AG04449 (cell line): Measurements from ENCODE around the gene BDKRB2.

Source experiments
- CTCF ChIA-PET: fragments of 350-600 bp; formaldehyde crosslinking; extraction: SDS; loops from one replicate; lab custom pipeline; 2021; ENCODE audit warnings: antibody characterized with exemption; lab: Yijun Ruan, JAX
- POLR2A ChIA-PET: fragments of 400-600, 350-600 bp; formaldehyde crosslinking; extraction: SDS; loops from one replicate; lab custom pipeline; 2020; ENCODE audit warnings: antibody characterized with exemption, inconsistent platforms; lab: Yijun Ruan, JAX
- DNase-seq: peaks from one replicate; pipeline ENCODE4 v3.0.0-alpha.2; 2010; ENCODE audit warnings: low read depth, low spot score
- H3K4me3 ChIP-seq: 2 replicates; pipeline ENCODE4 v1.5.1; 2011; ENCODE audit warnings: low read depth, mild to moderate bottlenecking, control low read depth, low read length
- TF ChIP-seq, protein P1 (sequence below): IDR thresholded peaks from one replicate; pipeline ENCODE4 v1.5.1; 2011; ENCODE audit warnings: mild to moderate bottlenecking, moderate library complexity, low read length, control low read depth, inconsistent platforms; ENCODE audit not compliant: insufficient read depth; ENCODE audit errors: missing control alignments

Gene BDKRB2

DNA sequence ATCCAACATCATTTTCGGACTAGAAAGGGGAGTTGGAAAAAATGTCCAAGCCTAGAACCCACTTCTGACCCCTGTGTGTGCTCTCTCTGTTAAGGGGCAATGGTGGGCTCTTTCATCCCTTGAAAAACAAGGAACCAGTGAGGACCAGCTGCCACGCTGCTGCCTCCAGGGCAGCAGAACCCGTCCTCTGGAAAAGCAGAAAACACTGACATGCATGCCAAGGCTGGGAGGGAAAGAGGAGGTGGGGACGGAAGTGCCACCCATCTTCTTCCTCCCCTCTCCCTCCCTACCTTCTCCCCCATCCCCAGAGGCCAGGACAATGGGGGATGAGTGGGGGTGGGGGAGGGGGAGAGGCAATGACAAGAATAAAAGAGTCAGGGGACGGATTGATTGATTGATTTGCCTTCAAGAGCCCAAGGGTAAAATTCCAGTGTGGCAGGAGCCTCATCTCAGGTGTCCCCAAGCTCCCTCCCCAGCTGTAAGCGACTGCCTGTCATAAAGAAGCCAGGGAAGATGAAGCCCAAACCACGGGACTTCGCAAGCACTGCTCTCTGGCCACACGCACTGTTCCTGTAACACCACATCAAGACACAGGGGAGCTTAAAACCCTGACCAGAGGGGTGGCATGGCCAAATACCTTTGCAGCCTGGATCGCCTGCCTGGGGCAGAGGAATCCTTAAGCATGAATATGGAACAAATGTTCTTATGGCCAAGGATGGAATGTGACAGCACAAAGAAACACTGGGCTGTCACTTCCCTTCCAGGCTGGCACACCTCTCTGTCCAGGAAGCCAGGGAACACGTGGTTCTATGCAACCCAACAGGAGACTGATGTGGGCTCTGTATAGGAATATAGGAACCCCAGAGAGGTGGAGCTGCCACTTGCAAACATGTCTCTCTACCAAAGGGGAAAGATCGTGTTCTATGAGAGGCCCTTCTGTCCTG lies 38.9 kb upstream of the BDKRB2 start:
- no peak overlapping the region for H3K4me3 ChIP-seq
- TF ChIP-seq, protein P1, sequence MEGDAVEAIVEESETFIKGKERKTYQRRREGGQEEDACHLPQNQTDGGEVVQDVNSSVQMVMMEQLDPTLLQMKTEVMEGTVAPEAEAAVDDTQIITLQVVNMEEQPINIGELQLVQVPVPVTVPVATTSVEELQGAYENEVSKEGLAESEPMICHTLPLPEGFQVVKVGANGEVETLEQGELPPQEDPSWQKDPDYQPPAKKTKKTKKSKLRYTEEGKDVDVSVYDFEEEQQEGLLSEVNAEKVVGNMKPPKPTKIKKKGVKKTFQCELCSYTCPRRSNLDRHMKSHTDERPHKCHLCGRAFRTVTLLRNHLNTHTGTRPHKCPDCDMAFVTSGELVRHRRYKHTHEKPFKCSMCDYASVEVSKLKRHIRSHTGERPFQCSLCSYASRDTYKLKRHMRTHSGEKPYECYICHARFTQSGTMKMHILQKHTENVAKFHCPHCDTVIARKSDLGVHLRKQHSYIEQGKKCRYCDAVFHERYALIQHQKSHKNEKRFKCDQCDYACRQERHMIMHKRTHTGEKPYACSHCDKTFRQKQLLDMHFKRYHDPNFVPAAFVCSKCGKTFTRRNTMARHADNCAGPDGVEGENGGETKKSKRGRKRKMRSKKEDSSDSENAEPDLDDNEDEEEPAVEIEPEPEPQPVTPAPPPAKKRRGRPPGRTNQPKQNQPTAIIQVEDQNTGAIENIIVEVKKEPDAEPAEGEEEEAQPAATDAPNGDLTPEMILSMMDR = no peak
- ChIA-PET CTCF (interaction anchor here (1.2 kb wide), 1 partner anchor 65 kb away, joined by 3 read pairs; no protein-coding TSS in a partner anchor), POLR2A (no interaction called here)
- no peak for DNase-seq

DNA sequence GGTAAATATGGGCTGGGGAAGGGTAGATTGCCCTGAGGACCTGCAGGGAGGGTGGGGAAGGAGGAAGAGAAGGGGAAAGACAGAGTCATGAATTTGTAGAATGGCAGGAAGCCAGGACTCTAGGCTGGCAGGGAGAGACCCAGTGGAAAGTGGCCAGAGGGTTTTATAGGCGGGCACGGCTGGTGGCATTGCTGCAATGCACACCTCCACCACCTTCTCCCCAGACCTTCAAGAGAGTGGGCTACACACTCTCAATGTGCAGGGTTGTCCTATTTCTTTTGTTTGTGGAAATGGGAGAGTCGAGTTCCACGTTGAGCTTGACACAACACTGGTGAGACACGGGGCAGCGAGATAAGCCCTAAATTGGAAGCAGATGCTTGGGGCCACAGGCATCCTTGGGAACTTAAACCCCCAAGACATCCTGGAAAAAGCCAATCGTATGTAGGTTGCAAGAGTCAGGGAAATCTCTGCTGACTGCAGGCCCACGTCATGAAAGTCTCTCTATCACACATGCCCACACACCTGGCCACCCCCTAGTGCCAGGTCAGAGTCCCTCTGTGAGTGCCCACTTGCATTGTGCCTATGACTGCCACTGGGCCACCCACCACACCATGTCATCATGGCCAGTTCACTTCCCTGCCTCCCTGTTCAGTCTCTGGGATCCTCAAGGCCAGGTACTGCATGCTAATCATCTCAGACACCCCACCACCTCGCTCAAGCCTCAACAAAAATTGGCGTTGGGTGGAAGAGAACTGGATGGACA lies 38.0 kb upstream of the BDKRB2 start:
- ChIA-PET POLR2A (no interaction called here), CTCF (interaction anchor here (1.2 to 1.7 kb wide), 3 partner anchors 11 to 66 kb away, joined by 3 to 8 read pairs (median 3); no protein-coding TSS in a partner anchor)
- TF ChIP-seq, protein P1 = no peak
- no peak overlapping the region for H3K4me3 ChIP-seq
- DNase-seq = no peak

DNA sequence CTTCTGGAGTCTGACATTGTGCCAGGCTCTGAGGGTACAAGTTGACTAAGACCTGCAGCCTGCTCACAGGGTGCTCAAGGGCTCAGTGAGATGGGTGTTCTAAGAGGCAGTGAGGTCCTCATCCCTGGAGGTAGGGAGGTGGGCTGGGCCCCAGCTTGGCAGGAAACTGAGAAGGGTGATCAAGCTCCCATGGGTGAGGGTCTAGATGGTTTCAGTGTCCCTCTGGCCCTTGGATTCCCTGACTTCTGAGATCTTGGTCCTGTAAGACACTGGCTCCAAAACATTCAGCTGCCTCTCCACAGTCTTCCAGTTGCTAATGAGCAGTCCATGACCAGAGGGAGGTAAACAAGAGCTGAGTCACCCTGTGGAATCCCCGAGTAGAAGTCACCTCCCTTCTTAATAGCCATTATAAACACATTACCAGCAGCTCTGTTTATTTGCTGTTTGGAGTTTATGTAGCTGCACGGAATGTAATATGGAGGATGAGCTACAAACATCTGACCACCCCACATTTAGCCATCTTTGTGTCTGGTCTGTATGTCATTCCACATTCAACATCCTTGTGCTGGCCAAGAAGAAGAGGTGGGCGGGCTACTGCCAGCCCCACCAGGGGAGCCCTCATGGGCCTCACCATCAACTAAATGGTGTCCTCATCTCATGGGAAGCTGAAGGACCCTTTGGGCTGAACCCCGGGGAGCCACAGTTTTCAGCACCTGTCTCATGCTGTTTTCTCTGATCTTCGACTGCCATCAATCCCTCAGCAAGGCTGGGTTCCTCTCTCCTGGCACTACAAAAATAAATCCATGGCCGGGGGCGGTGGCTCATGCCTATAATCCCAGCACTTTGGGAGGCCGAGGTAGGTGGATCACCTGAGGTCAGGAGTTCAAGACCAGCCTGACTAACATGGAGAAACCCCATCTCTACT lies 37.2 kb upstream of the BDKRB2 start:
- CTCF ChIA-PET = interaction anchor here (0.7 to 1.8 kb wide), 5 partner anchors 10 to 107 kb away, joined by 3 to 8 read pairs (median 3); no protein-coding TSS in a partner anchor
- no peak for DNase-seq
- POLR2A ChIA-PET = no interaction called here
- no peak overlapping the region for H3K4me3 ChIP-seq
- TF ChIP-seq, protein P1 = no peak

DNA sequence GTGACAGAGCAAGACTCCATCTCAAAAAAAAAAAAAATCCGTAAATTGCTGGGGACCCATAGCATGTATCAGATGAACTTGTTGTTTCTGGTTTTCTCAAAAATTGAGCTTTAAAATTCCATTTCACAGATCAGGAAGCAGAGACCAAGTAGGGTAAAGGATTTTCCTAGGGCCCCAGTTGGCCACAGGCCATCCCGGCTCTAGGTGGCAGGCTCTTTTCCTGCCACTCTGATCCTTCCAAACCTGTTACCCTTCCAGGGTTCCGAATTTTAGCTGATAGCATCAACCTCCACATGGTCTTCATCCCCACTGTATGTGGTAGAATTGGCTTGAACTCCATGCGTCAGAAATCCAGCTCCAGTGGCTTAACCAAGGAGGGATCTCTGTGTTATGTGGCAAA lies 36.1 kb upstream of the BDKRB2 start:
- ChIA-PET CTCF (interaction anchor here (0.8 to 1.8 kb wide), 5 partner anchors 9 to 106 kb away, joined by 3 to 8 read pairs (median 5); no protein-coding TSS in a partner anchor), POLR2A (interaction anchor here (0.7 kb wide), 1 partner anchor 35 kb away, joined by 4 read pairs; no protein-coding TSS in a partner anchor)
- no peak for DNase-seq
- H3K4me3 ChIP-seq = no peak overlapping the region
- TF ChIP-seq, protein P1 = no peak

DNA sequence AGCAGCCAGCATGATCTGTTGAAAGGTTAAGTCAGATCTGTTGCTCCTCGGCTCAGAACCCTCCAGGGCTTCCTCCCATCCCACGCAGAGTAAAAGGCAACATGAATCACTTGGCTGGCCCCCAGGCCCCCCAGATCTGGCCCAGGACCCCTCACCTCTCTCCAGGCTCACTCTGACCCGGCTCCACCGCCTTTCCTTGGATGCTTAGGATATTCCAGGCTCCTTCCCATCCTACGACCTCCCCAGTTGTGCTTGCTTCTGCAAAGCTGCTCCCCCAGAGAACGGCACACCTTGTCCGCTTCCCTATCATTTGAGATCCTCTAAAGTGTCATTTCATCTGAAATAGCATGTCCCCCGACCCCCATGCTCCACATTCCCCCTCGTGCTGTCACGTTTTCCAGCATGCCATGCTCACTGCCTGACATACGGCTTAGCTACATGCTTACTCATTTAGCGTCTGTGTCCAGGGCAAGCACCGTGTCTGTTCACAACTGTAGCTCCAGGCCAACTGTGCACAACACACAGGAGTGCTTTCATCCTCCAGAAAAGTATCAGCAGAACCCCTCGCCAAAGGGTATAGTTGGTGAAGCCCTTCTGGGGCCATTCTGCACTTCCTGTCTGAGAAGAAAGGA lies 33.6 kb upstream of the BDKRB2 start:
- H3K4me3 ChIP-seq = no peak overlapping the region
- no peak for DNase-seq
- TF ChIP-seq, protein P1 = no peak
- ChIA-PET CTCF (interaction anchor here (0.7 kb wide), 1 partner anchor 230 kb away, joined by 3 read pairs; no protein-coding TSS in a partner anchor), POLR2A (interaction anchor here (0.7 kb wide), 1 partner anchor 19 kb away, joined by 3 read pairs; no protein-coding TSS in a partner anchor)
